ENCODE data around the gene ZNF441. TPM values are rescaled to one million over a fixed set of nuclear protein-coding genes. Genes with fewer than 3 reads are reported as not detected.
"Not testable (repeated sequence)": the region's sequence is repeated elsewhere in the genome, so short reads cannot be mapped to it uniquely, and the experiment has no call there.

ZNF441 gene
- total RNA-seq, 1 donor from 2014 or later = 9.6 TPM

DNA sequence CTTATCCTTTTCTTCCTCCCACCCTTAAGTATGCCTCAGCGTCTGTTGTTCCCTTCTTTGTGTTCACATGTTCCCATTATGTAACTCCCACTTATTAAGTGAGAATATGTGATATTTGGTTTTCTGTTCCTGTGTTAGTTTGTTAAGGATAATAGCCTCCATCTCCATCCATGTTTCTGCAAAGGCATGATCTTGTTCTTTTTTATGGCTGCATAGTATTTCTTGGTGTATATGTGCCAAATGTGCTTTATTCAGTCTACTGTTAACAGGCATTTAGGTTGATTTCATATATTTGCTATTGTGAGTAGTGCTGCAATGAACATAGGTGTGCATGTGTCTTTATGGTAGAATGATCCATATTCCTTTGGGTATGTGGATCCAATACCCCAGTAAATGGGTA is 3.2 kb upstream of the ZNF441 start:
- peaks cover 21% of the 10 kb centered on the region for H3K9me3 Mint-ChIP-seq
- TF ChIP-seq, protein P1, sequence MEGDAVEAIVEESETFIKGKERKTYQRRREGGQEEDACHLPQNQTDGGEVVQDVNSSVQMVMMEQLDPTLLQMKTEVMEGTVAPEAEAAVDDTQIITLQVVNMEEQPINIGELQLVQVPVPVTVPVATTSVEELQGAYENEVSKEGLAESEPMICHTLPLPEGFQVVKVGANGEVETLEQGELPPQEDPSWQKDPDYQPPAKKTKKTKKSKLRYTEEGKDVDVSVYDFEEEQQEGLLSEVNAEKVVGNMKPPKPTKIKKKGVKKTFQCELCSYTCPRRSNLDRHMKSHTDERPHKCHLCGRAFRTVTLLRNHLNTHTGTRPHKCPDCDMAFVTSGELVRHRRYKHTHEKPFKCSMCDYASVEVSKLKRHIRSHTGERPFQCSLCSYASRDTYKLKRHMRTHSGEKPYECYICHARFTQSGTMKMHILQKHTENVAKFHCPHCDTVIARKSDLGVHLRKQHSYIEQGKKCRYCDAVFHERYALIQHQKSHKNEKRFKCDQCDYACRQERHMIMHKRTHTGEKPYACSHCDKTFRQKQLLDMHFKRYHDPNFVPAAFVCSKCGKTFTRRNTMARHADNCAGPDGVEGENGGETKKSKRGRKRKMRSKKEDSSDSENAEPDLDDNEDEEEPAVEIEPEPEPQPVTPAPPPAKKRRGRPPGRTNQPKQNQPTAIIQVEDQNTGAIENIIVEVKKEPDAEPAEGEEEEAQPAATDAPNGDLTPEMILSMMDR (IDR thresholded peaks at IDR 0.05; ENCODE audit: unreplicated experiment) = no peak

DNA sequence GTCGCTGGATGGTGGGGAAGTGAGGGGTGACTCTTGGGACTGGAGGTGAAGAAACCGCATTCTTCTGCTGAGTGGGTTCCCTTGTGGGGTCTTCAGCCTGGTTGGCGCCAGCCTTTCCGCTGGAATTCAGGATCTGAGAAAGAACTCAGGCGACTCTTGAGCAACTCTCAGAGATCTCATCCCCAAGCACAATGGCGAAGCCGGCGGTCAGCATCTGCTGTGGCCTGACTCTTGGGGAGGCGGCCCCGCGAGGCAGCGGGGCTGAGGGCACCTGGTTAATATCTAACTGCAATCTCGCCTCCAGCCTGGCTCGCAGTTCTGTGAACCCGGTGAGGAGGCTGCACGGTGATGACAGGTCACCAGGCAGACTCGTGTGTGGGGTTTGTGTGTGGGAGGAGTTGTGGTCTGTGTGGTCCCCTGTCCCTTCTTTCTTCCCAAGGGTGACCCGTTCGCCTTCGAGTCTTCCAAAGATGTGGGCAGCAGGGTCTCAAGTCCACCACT is 883 bp downstream of the ZNF441 start:
- peak in 1 of 2 experiments; percentile 38 for DNase-seq (ENCODE audit: low spot score in 2 of 2, unreplicated experiment in 2 of 2)
- peaks cover 26% of the 10 kb centered on the region for H3K36me3 Mint-ChIP-seq
- H3K4me1 Mint-ChIP-seq = peaks cover 12% of the 10 kb centered on the region
- peaks cover 40% of the 10 kb centered on the region for H3K9me3 Mint-ChIP-seq
- H3K4me3 Mint-ChIP-seq = peak overlapping the region; percentile 98
- TF ChIP-seq, protein P1 (IDR thresholded peaks at IDR 0.05; ENCODE audit: unreplicated experiment) = no peak
- H3K27ac Mint-ChIP-seq = peak overlapping the region; percentile 91
- H3K27me3 Mint-ChIP-seq (ENCODE audit: low read depth) = peaks cover 13% of the 10 kb centered on the region

More for the DNA sequence above, 3.2 kb upstream of the ZNF441 start:
- no peak overlapping the region for H3K4me3 Mint-ChIP-seq
- H3K4me1 Mint-ChIP-seq = peaks cover 12% of the 10 kb centered on the region
- DNase-seq (ENCODE audit: low spot score in 2 of 2, unreplicated experiment in 2 of 2) = no peak
- no peak overlapping the region for H3K27ac Mint-ChIP-seq
- H3K36me3 Mint-ChIP-seq = peaks cover under 1% of the 10 kb centered on the region
- H3K27me3 Mint-ChIP-seq (ENCODE audit: low read depth) = peaks cover 21% of the 10 kb centered on the region

DNA sequence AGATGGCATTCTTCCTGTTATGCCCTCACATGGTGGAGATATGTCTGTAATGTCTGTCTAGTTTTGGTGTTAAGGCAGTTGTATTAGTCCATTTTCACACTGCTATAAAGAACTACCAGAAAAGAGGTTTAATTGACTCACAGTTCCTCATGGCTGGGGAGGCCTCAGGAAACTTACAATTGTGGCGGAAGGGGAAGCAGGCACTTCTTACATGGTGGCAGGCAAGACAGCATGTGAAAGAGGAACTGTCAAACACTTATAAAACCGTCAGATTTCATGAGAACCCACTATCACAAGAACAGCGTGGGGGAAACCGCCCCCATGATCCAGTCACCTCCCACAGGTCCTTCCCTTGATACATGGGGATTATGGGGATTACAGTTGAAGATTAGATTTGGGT is 3.2 kb downstream of the ZNF441 start:
- no peak for DNase-seq (ENCODE audit: low spot score in 2 of 2, unreplicated experiment in 2 of 2)
- H3K36me3 Mint-ChIP-seq = peaks cover 40% of the 10 kb centered on the region
- H3K4me3 Mint-ChIP-seq = no peak overlapping the region

DNA sequence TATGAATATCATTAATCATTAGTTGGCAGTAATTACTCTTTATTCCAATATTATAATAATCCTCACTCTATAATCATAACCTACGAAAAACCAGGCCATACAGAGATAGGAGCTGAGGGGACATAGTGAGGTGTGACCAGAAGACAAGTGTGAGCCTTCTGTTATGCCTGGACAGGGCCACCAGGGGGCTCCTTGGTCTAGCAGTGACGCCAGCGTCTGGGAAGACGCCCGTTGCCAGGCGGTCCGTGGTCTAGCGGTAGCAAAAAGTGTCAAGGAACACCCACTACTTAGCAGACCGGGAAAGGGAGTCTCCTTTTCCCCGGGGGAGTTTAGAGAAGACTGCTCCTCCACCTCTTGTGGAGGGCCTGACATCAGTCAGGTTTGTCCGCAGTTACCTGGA is 4.7 kb downstream of the ZNF441 start:
- not testable (repeated sequence) for H3K27ac Mint-ChIP-seq; DNase-seq (ENCODE audit: low spot score in 2 of 2, unreplicated experiment in 2 of 2)
- peaks cover 58% of the 10 kb centered on the region for H3K9me3 Mint-ChIP-seq

More for the DNA sequence above, 3.2 kb downstream of the ZNF441 start:
- peaks cover under 1% of the 10 kb centered on the region for H3K27me3 Mint-ChIP-seq (ENCODE audit: low read depth)
- peaks cover 50% of the 10 kb centered on the region for H3K9me3 Mint-ChIP-seq
- TF ChIP-seq, protein P1 (IDR thresholded peaks at IDR 0.05; ENCODE audit: unreplicated experiment) = no peak
- H3K4me1 Mint-ChIP-seq = peaks cover 12% of the 10 kb centered on the region
- no peak overlapping the region for H3K27ac Mint-ChIP-seq

DNA sequence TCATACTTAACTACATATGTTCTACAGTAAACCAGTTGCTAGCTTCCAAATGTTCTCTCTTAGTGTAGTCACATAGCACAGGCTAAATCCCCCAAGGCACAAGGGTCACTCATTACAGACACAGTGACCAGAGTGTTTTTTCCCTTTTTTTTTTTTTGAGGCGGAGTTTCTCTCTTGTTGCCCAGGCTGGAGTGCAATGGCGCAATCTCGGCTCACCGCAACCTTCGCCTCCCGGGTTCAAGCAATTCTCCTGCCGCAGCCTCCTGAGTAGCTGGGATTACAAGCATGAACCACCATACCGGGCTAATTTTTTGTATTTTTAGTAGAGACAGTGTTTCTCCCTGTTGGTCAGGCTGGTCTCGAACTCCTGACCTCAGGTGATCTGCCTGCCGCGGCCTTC is 9.9 kb downstream of the ZNF441 start:
- not testable (repeated sequence) for H3K27me3 Mint-ChIP-seq (ENCODE audit: low read depth); H3K4me1 Mint-ChIP-seq; DNase-seq (ENCODE audit: low spot score in 2 of 2, unreplicated experiment in 2 of 2); H3K4me3 Mint-ChIP-seq; H3K27ac Mint-ChIP-seq
- H3K36me3 Mint-ChIP-seq = peaks cover 78% of the 10 kb centered on the region
- H3K9me3 Mint-ChIP-seq = peaks cover 76% of the 10 kb centered on the region

More for the DNA sequence above, 4.7 kb downstream of the ZNF441 start:
- peaks cover 48% of the 10 kb centered on the region for H3K36me3 Mint-ChIP-seq
- H3K4me1 Mint-ChIP-seq; H3K27me3 Mint-ChIP-seq (ENCODE audit: low read depth); H3K4me3 Mint-ChIP-seq: not testable (repeated sequence)

DNA sequence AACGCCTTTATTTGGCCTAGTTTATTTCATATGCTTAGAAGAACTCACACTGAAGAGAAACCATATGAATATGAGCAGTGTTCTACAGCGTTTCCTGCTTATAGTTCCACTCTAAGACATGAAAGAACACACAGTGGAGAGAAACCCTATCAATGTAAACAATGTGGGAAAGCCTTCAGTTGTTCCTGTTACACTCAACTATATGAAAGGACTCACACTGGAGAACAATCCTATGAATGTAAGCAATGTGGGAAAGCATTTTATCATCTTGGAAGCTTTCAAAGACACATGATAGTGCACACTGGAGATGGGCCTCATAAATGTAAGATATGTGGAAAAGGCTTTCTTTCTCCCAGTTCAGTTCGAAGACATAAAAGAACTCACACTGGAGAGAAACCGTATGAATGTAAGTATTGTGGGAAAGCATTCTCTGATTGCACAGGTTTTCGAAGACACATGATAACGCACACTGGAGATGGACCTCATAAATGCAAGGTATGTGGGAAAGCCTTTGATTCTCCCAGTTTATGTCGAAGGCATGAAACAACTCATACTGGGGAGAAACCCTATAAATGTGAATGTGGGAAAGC is 13.7 kb downstream of the ZNF441 start:
- DNase-seq (ENCODE audit: low spot score in 2 of 2, unreplicated experiment in 2 of 2) = no peak
- Mint-ChIP-seq H3K36me3 (peaks cover 83% of the 10 kb centered on the region), H3K4me1 (no peaks in the 10 kb centered on the region), H3K27ac (no peak overlapping the region), H3K9me3 (peaks cover 74% of the 10 kb centered on the region), H3K4me3 (no peak overlapping the region), H3K27me3 (ENCODE audit: low read depth) (no peaks in the 10 kb centered on the region)
- TF ChIP-seq, protein P1 (IDR thresholded peaks at IDR 0.05; ENCODE audit: unreplicated experiment) = no peak
